ENCODE results near the gene PANX2. TPM values are rescaled to one million over a fixed set of nuclear protein-coding genes. Genes with fewer than 3 reads are reported as not detected.

The PANX2 gene
- total RNA-seq, 2 experiments from 2014 or later, result 3.3 to 3.5 TPM

DNA sequence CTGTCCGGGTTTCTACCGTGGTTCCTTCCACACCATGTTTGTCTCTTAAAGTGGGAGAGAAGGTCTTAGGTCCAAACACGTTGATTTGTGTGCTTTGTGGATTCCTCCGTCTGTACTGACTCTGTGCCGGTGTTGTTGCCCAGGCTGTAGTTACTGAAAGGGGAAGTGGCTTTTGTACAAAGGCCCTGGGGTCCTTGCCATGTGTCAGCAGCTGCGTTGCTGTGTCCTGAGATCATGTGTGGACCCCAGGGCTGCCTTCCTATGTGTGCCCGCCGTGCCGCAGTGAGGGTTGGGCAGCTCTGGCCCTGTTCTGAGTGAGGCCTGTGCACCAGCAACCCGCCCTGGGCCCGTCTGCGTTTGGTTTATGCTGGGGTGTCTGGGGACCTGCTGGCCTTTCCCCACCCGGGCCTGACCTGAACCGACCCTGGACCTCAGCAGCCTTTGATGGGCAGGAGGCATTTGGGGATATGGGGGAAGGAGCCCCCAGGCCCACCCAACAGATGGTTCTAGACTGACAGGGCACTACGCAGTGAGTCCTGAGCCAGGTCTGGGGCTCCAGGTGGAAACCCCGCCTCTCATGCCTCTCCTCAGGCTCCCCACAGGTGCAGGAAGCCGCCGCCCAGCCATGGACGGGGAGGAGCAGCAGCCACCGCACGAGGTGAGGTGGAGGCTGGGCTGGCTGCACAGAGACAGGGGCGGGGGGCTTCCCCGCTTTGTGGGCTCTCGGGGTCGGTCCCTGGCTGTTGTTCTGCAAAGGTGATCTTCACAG lies 22.1 kb downstream of the PANX2 start:
- peak; percentile 42 for DNase-seq
- Mint-ChIP-seq H3K27me3 (no peaks in the 10 kb centered on the region), H3K27ac (peak overlapping the region; percentile 98), H3K9me3 (no peaks in the 10 kb centered on the region), H3K4me3 (peak overlapping the region; percentile 87), H3K36me3 (peaks cover 16% of the 10 kb centered on the region), H3K4me1 (ENCODE audit: low read depth) (peaks cover 37% of the 10 kb centered on the region)
- POLR2A ChIA-PET, result interaction anchor here (0.9 to 2.8 kb wide), 3 partner anchors 8 to 27 kb away, joined by 3 to 12 read pairs (median 3); partner anchors contain the start of gene SELENOO
- intact Hi-C loops (cut with micrococcal nuclease), result loop anchor here (5.0 kb wide), 3 partner anchors 50 to 335 kb away; partner anchors contain the start of genes PIM3 and SCO2
- CTCF ChIA-PET, result no interaction called here

DNA sequence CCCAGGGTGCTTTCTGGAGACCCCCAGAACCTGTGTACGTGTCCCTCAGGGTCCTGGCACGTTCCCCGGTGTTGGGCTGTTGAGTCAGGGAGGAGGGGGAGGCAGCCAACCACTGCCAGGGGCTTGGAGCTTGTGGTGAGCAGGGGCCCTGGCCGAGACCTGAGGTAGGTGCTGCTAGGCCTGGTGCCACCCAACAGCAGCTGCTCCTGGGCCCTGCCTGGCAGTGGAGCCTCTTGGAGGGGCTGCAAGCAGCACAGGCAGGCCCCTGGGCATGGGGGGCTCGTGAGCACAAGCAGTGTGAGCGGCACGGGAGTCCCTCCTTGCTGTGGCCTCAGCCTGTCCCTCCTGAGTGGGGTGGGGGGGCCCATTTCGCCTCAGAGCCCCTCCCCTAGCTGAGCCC lies 23.1 kb downstream of the PANX2 start:
- no peaks in the 10 kb centered on the region for H3K27me3 Mint-ChIP-seq
- CTCF ChIA-PET, result interaction anchor here (0.6 kb wide), 1 partner anchor 332 kb away, joined by 3 read pairs; the partner anchor contains the start of gene SCO2
- H3K4me1 Mint-ChIP-seq (ENCODE audit: low read depth), result peaks cover 33% of the 10 kb centered on the region
- intact Hi-C loops (cut with micrococcal nuclease), result loop anchor here (5.0 kb wide), 3 partner anchors 49 to 334 kb away; partner anchors contain the start of genes PIM3 and SCO2
- peaks cover 19% of the 10 kb centered on the region for H3K36me3 Mint-ChIP-seq
- POLR2A ChIA-PET, result no interaction called here
- no peak overlapping the region for H3K27ac Mint-ChIP-seq
- H3K4me3 Mint-ChIP-seq, result no peak overlapping the region
- H3K9me3 Mint-ChIP-seq, result no peaks in the 10 kb centered on the region
- no peak for DNase-seq

DNA sequence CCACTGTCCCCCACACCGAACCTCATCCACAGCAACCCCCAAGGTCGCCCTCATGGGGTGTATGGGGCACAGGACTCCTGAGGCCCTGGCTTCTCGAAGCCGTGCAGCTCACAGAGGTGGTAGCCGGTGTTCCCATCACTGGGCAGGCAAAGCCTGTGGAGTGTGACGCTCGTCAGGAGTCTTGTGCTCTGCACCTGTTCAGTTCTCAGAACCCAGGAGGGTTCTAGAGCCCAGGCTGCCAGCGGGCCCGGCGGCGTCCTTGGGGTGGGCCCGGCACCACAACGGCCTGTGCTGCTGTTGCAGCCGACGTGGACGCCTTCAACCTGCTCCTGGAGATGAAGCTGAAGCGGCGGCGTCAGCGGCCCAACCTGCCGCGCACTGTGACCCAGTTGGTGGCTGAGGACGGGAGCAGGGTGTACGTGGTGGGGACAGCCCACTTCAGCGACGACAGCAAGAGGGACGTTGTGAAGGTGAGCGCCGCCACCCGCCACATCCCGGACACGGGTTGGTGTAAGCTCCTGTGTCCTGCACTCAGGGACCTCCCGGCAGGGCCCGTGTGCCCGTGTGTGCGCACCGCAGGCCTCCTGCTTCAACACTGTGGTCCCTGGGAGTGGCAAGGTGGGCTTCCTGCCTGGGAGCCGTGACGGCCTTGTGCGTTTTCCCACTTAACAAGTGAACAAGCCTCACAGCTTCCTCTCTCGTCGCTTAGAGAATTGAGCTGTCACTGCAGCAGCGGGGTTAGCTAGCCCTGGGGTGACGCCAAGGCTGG lies 23.7 kb downstream of the PANX2 start:
- DNase-seq, result no peak
- no peaks in the 10 kb centered on the region for H3K9me3 Mint-ChIP-seq
- H3K4me1 Mint-ChIP-seq (ENCODE audit: low read depth), result peaks cover 29% of the 10 kb centered on the region
- intact Hi-C loops (cut with micrococcal nuclease), result loop anchor here (5.0 kb wide), 3 partner anchors 48 to 333 kb away; partner anchors contain the start of genes PIM3 and SCO2
- no peak overlapping the region for H3K4me3 Mint-ChIP-seq
- peaks cover 19% of the 10 kb centered on the region for H3K36me3 Mint-ChIP-seq
- H3K27ac Mint-ChIP-seq, result no peak overlapping the region
- no peaks in the 10 kb centered on the region for H3K27me3 Mint-ChIP-seq
- CTCF ChIA-PET, result interaction anchor here (0.6 kb wide), 1 partner anchor 331 kb away, joined by 3 read pairs; the partner anchor contains the start of gene SCO2
- POLR2A ChIA-PET, result no interaction called here

DNA sequence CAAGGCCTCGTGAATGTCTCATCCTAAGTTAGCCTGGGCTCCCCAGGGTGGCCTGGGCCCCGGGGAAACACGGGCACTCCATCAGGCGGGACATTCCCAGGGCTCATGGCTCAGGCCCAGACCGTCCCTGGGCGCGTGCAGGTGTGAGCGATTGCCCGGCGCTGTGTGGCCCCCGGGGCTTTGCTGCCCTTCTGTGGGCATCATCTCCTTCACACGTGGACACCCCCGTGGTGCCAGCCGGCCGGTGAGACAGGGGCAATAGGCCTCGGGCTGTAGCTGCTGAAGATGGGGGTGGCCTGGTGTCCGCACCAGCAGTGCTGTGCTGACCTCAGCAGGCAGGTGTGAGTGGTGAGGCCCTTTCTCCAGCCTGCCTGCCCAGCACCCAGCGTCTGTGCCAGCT lies 25.7 kb downstream of the PANX2 start:
- H3K9me3 Mint-ChIP-seq, result no peaks in the 10 kb centered on the region
- no peaks in the 10 kb centered on the region for H3K27me3 Mint-ChIP-seq
- H3K27ac Mint-ChIP-seq, result no peak overlapping the region
- peaks cover 25% of the 10 kb centered on the region for H3K4me1 Mint-ChIP-seq (ENCODE audit: low read depth)
- ChIA-PET POLR2A (no interaction called here), CTCF (no interaction called here)
- H3K4me3 Mint-ChIP-seq, result no peak overlapping the region
- peaks cover 17% of the 10 kb centered on the region for H3K36me3 Mint-ChIP-seq
- intact Hi-C loops (cut with micrococcal nuclease), result no loop called here
- no peak for DNase-seq

DNA sequence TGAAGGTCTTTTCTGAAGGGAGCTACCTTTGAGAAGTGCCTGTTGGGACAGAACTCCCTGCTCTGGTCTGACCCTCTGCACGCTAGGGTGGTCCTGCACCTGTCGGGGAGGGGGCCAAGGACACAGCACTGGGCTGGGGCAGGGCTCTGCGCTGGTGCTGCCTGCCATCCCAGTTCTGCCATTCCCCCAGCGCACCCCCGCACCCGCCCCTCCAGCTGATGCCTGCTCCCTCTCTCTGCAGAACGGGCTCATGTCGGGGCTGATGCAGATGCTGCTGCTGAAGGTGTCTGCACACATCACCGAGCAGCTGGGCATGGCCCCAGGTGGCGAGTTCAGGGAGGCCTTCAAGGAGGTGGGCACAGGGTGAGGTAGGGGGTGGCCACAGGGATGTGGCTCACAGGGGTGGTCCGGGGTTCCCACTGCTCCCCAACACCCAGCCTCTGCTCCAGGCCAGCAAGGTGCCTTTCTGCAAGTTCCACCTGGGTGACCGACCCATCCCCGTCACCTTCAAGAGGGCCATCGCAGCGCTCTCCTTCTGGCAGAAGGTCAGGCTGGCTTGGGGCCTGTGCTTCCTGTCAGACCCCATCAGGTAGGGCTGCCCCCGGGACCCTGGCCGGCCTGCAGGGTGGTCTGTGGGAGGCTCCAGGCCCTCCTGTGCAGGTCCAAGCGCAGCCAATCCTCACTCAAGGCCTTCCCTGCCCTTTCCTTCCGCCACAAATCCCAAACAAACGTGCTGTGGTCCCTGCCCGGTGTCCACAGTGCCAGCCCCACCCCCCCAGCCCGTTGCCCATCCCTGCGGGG lies 26.7 kb downstream of the PANX2 start:
- Mint-ChIP-seq H3K27ac (no peak overlapping the region), H3K4me3 (no peak overlapping the region), H3K27me3 (no peaks in the 10 kb centered on the region), H3K4me1 (ENCODE audit: low read depth) (peaks cover 19% of the 10 kb centered on the region), H3K36me3 (peaks cover 9% of the 10 kb centered on the region), H3K9me3 (no peaks in the 10 kb centered on the region)
- ChIA-PET POLR2A (no interaction called here), CTCF (no interaction called here)
- no peak for DNase-seq
- intact Hi-C loops (cut with micrococcal nuclease), result no loop called here

DNA sequence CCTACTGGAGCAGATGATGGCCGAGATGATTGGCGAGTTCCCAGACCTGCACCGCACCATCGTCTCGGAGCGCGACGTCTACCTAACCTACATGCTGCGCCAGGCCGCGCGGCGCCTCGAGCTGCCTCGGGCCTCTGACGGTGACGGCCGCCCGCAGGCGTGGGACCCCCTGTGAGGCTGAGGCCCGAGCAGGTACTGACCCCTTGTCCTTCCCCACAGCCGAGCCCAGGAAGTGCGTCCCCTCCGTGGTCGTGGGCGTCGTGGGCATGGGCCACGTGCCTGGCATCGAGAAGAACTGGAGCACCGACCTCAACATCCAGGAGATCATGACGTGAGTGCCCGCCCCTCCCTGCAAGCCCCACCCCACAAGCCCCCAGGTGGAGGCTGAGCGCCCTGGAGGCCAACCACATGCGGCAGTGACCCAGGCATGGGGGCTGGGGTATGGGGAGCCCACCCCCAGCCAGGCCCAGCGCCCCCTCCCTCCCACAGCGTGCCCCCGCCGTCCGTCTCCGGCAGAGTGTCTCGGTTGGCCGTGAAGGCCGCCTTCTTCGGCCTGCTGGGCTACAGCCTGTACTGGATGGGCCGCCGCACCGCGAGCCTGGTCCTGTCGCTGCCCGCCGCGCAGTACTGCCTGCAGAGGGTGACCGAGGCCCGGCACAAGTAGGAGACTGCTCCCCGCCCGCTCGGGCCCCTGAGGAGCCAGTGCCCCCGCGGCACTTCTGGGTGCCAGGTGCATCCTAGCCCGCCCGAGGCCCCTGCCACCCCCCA lies 27.5 kb downstream of the PANX2 start:
- Mint-ChIP-seq H3K4me3 (no peak overlapping the region), H3K27me3 (no peaks in the 10 kb centered on the region)
- no peak for DNase-seq

DNA sequence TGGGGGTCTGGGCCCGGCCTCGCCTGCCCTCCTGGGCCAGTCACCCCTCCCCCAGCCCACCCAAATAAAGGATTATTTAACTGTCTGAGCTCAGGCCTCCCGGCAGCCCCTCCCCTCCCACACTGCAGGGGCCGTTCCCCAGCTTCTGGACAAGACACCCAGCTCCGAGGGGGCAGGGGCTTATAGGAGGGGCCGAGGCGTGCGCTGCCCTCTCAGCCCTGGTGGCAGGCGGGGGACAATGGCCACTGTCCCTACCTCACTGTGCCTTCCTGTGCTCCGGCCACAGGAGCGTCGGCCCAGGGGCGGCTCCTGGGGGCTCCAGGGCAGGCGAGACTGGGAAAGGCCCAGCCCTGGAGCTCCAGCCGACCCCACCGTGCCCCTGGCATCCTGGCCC lies 28.1 kb downstream of the PANX2 start:
- H3K4me1 Mint-ChIP-seq (ENCODE audit: low read depth), result peaks cover 15% of the 10 kb centered on the region
- peaks cover 11% of the 10 kb centered on the region for H3K36me3 Mint-ChIP-seq
- H3K9me3 Mint-ChIP-seq, result no peaks in the 10 kb centered on the region
- ChIA-PET CTCF (no interaction called here), POLR2A (interaction anchor here (1.0 kb wide), 1 partner anchor 8 kb away, joined by 3 read pairs; no protein-coding TSS in a partner anchor)
- DNase-seq, result no peak
- no peak overlapping the region for H3K4me3 Mint-ChIP-seq
- intact Hi-C loops (cut with micrococcal nuclease), result no loop called here
- H3K27me3 Mint-ChIP-seq, result no peaks in the 10 kb centered on the region
- H3K27ac Mint-ChIP-seq, result no peak overlapping the region

More for the DNA sequence above, 27.5 kb downstream of the PANX2 start:
- Mint-ChIP-seq H3K9me3 (no peaks in the 10 kb centered on the region), H3K27ac (no peak overlapping the region), H3K36me3 (peaks cover 7% of the 10 kb centered on the region), H3K4me1 (ENCODE audit: low read depth) (peaks cover 16% of the 10 kb centered on the region)
- intact Hi-C loops (cut with micrococcal nuclease), result no loop called here
- CTCF ChIA-PET, result no interaction called here
- POLR2A ChIA-PET, result interaction anchor here (1.0 kb wide), 1 partner anchor 7 kb away, joined by 3 read pairs; no protein-coding TSS in a partner anchor

DNA sequence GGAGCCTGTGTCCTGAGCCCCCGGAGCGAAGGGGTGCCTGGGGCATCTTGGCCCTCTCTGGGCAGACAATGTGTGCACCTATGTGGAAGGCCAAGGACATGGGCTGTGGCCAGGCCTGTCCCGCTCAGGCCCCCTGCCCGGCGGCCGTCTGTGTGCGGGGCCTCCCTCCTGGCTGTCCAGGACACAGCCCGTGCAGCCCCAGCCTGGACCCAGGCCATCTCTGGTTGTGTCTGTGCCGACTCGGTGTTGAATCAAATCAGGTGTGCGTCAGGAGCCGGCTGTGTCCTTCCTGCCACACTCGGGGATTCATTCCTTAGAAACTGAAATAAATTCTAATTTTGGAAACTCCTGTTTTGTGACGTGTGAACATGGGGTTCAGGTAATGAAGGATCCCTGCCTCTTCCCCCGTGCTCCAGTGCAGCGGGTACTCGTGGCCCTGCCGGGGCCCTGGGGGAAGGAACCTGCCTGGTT lies 28.8 kb downstream of the PANX2 start:
- peaks cover 14% of the 10 kb centered on the region for H3K36me3 Mint-ChIP-seq
- H3K9me3 Mint-ChIP-seq, result no peaks in the 10 kb centered on the region
- DNase-seq, result no peak
- H3K27me3 Mint-ChIP-seq, result no peaks in the 10 kb centered on the region
- ChIA-PET POLR2A (interaction anchor here (2.6 kb wide), 1 partner anchor 8 kb away, joined by 12 read pairs; no protein-coding TSS in a partner anchor), CTCF (no interaction called here)
- intact Hi-C loops (cut with micrococcal nuclease), result no loop called here
- peak overlapping the region; percentile 28 for H3K27ac Mint-ChIP-seq
- peaks cover 18% of the 10 kb centered on the region for H3K4me1 Mint-ChIP-seq (ENCODE audit: low read depth)
- peak overlapping the region; percentile 69 for H3K4me3 Mint-ChIP-seq

DNA sequence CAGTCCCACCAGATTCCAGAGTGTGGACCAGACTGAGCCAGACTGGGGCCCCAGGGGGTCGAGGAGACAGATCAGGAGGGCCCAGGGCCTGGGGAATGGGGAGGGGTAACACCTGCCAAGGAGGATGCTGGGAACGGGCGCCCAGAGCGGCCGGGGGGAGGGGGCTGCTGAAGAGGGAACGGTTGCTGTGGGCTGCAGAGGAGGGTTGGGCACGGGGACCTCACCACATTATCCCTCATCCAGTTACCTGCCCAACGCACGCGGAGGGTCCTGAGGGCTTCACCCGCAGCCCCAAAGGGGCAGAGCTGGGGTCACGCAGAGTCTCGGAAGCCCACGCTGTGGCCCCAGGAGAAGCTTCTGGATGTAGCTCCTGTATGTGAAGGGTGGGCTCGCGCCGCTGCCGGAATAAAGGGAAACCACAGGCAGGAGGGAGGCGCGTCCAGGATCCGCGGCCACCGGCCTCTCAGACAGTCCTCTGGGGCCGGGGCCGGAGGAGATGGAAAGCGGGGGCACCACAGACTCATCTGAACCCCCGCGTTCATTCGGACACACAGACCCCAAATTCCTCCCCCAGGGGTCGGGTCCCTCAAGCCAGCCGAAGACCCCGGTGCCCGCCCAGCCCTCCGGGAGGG lies 29.4 kb downstream of the PANX2 start:
- Mint-ChIP-seq H3K4me1 (ENCODE audit: low read depth) (peaks cover 22% of the 10 kb centered on the region), H3K36me3 (peaks cover 19% of the 10 kb centered on the region), H3K27me3 (no peaks in the 10 kb centered on the region), H3K27ac (peak overlapping the region; percentile 28), H3K9me3 (no peaks in the 10 kb centered on the region), H3K4me3 (peak overlapping the region; percentile 69)
- POLR2A ChIA-PET, result interaction anchor here (2.6 kb wide), 1 partner anchor 8 kb away, joined by 12 read pairs; no protein-coding TSS in a partner anchor
- intact Hi-C loops (cut with micrococcal nuclease), result loop anchor here (1.0 kb wide), 2 partner anchors 9 to 15 kb away; partner anchors contain the start of gene TRABD
- CTCF ChIA-PET, result no interaction called here
- peak; percentile 27 for DNase-seq

DNA sequence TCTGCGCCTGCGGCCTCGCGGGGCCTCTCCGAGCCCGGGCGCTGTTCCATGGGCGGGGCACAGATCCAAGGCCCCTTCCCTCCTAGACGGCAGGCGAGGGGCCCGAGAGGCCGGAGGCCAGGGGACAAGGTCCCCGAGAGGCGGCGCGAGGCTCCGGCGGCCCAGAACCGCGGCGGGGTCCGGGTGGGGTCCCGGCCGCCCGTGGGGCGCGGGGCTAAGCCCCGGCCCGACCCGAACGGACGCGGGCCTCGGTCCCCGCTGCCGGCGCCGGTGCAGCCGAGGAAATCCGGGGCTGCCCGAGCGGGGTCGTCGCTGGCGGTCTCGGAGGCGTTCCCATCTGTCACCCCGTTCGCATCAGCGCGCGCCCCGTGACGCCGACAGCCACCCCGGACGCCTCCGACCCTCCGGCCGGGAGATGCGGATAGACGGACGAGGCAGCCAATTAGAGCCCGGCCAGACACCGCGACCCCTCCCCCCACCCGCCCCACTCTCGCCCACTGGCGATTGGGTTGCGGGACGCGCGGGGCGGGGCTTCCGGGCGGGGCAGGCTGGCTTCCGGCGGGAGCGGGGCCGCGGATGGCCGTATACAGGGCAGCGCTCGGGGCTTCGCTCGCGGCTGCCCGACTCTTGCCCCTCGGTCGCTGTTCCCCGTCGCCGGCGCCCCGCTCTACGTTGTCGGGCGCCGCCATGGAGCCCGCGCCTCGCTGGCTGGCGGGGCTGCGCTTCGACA lies 30.1 kb downstream of the PANX2 start, which contains the start of gene SELENOO:
TSS of gene SELENOO (plus strand) at position 551 of the 730 bp plus-strand sequence. CDS start at position 577, 26 bp downstream.
- H3K27ac Mint-ChIP-seq, result no peak within 1 kb of the TSS
- peaks cover 22% of the 10 kb centered on the region for H3K4me1 Mint-ChIP-seq (ENCODE audit: low read depth)
- peak within 1 kb of the TSS; percentile 79 for H3K4me3 Mint-ChIP-seq
- POLR2A ChIA-PET, result interaction anchor here (2.6 kb wide), 1 partner anchor 9 kb away, joined by 12 read pairs; no protein-coding TSS in a partner anchor
- H3K36me3 Mint-ChIP-seq, result peaks cover 21% of the 10 kb centered on the region
- no peaks in the 10 kb centered on the region for H3K9me3 Mint-ChIP-seq
- CTCF ChIA-PET, result no interaction called here
- intact Hi-C loops (cut with micrococcal nuclease), result loop anchor here (1.0 kb wide), 2 partner anchors 9 to 15 kb away; partner anchors contain the start of gene TRABD
- DNase-seq, result peak; percentile 94
- H3K27me3 Mint-ChIP-seq, result no peaks in the 10 kb centered on the region

Measured in activated CD4-positive, alpha-beta memory T cell treated with anti-CD3 and anti-CD28 coated beads for 36 hours (primary cell).